ENCODE results near the gene FIBCD1.

Gene FIBCD1

GRCh38 chr9:130957451-130958203 is 18.6 kb upstream of the FIBCD1 start:
- Histone ChIP-seq H3K36me3 (ENCODE audit: insufficient read depth, low read length) (no peaks in the 10 kb centered on the region), H3K9ac (ENCODE audit: low read length) (no peak overlapping the region), H3K4me2 (ENCODE audit: low read length) (no peak overlapping the region), H3K4me3 (ENCODE audit: low read depth, low read length, poor library complexity, severe bottlenecking) (no peak overlapping the region), H3K9me2 (ENCODE audit: low read depth, low read length) (no peaks in the 10 kb centered on the region), H3K9me3 (ENCODE audit: low read length) (no peaks in the 10 kb centered on the region), H3K27ac (ENCODE audit: low read depth, low read length, poor library complexity, severe bottlenecking) (no peak overlapping the region), H2AFZ (ENCODE audit: low read length) (no peak overlapping the region), H3K4me1 (ENCODE audit: insufficient read depth, low read length, severe bottlenecking) (no peaks in the 10 kb centered on the region), H3K27me3 (ENCODE audit: insufficient read depth, low read length) (peaks cover 4% of the 10 kb centered on the region; the same call in 1 of the 2 replicates), H4K20me1 (ENCODE audit: insufficient read depth, low read length) (no peaks in the 10 kb centered on the region), H3K79me2 (ENCODE audit: insufficient read depth, low read length) (no peaks in the 10 kb centered on the region), H3F3A (ENCODE audit: insufficient read depth, low read length) (no peaks in the 10 kb centered on the region)
- TF ChIP-seq EZH2 (IDR thresholded peaks at IDR 0.05; ENCODE audit: borderline replicate concordance, low read length) (no peak), CTCF (IDR thresholded peaks at IDR 0.05; ENCODE audit: low read length) (no peak)

- Histone ChIP-seq H3K79me2 (ENCODE audit: insufficient read depth, low read length) (no peaks in the 10 kb centered on the region), H3K4me1 (ENCODE audit: insufficient read depth, low read length, severe bottlenecking) (no peaks in the 10 kb centered on the region)
Observed at GRCh38 chr9:130956636-130957450, 17.8 kb upstream of the FIBCD1 start.

More at GRCh38 chr9:130956636-130957450, 17.8 kb upstream of the FIBCD1 start:
- no peak for TF ChIP-seq CTCF (IDR thresholded peaks at IDR 0.05; ENCODE audit: low read length)
- no peak for TF ChIP-seq EZH2 (IDR thresholded peaks at IDR 0.05; ENCODE audit: borderline replicate concordance, low read length)
- no peaks in the 10 kb centered on the region for H3F3A ChIP-seq (ENCODE audit: insufficient read depth, low read length)
- no peaks in the 10 kb centered on the region; the same call in 1 of the 2 replicates for H3K27me3 ChIP-seq (ENCODE audit: insufficient read depth, low read length)
- no peaks in the 10 kb centered on the region for H3K9me2 ChIP-seq (ENCODE audit: low read depth, low read length)
- H3K9ac ChIP-seq (ENCODE audit: low read length) = no peak overlapping the region
- no peak overlapping the region for H3K4me2 ChIP-seq (ENCODE audit: low read length)
- H3K27ac ChIP-seq (ENCODE audit: low read depth, low read length, poor library complexity, severe bottlenecking) = no peak overlapping the region
- H3K4me3 ChIP-seq (ENCODE audit: low read depth, low read length, poor library complexity, severe bottlenecking) = no peak overlapping the region
- H3K9me3 ChIP-seq (ENCODE audit: low read length) = no peaks in the 10 kb centered on the region
- H4K20me1 ChIP-seq (ENCODE audit: insufficient read depth, low read length) = no peaks in the 10 kb centered on the region
- no peak overlapping the region for H2AFZ ChIP-seq (ENCODE audit: low read length)
- H3K36me3 ChIP-seq (ENCODE audit: insufficient read depth, low read length) = no peaks in the 10 kb centered on the region
